Measurements from ENCODE around the gene FNIP2.

Gene FNIP2

DNA sequence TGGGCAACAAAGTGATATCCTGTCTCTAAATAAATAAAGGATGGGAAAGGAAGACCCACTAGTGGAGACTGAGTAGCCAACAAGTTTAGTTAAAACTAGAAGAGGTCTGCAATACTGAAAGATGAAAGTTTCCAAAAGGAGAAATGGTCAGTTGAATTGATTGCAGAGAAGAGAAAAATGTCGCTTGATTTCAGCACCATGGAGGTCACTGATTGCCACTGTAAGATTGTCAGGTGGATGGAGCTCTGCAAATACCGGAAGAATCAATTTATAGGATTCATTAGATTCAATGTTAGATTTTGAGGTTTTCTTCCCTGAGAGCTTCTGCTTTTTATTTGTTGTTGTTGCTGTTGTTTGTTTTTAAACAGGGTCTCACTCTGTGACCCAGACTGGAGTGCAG is 5.4 kb upstream of the FNIP2 start:
- H3K4me3 ChIP-seq (ENCODE audit: low read depth, low read length) = no peak overlapping the region
- TF ChIP-seq, protein P1, sequence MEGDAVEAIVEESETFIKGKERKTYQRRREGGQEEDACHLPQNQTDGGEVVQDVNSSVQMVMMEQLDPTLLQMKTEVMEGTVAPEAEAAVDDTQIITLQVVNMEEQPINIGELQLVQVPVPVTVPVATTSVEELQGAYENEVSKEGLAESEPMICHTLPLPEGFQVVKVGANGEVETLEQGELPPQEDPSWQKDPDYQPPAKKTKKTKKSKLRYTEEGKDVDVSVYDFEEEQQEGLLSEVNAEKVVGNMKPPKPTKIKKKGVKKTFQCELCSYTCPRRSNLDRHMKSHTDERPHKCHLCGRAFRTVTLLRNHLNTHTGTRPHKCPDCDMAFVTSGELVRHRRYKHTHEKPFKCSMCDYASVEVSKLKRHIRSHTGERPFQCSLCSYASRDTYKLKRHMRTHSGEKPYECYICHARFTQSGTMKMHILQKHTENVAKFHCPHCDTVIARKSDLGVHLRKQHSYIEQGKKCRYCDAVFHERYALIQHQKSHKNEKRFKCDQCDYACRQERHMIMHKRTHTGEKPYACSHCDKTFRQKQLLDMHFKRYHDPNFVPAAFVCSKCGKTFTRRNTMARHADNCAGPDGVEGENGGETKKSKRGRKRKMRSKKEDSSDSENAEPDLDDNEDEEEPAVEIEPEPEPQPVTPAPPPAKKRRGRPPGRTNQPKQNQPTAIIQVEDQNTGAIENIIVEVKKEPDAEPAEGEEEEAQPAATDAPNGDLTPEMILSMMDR (IDR thresholded peaks at IDR 0.05; ENCODE audit: low read depth, low read length) = no peak

DNA sequence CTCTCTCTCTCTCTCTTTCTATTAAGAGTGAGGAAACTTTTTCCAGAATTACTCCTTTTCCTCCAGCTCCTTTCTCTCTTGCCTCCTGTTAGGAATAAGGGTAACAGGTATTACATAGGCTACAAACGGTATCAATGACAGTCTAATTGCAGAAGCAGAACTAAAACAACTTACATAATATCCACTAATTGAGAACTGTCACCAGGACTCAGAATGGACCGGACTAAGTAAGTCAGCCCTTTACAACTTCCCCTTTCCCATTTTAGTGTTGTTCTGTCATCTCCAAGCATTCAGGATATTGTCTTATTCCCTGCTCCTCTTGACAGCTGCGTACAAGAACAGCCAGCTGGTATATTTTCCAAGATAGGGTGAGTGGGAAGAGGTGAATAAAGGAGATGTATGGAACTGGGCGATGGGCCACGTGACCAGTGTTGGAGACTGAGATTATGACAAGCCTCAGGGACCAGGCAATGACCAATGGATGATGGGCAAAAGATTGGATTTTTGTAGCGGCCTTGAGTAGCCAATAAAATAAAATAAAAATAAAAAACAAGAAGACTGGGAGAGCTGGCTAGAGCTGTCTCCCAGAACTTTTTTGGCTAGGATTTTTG is 2.3 kb upstream of the FNIP2 start:
- TF ChIP-seq, protein P1 (IDR thresholded peaks at IDR 0.05; ENCODE audit: low read depth, low read length) = no peak

DNA sequence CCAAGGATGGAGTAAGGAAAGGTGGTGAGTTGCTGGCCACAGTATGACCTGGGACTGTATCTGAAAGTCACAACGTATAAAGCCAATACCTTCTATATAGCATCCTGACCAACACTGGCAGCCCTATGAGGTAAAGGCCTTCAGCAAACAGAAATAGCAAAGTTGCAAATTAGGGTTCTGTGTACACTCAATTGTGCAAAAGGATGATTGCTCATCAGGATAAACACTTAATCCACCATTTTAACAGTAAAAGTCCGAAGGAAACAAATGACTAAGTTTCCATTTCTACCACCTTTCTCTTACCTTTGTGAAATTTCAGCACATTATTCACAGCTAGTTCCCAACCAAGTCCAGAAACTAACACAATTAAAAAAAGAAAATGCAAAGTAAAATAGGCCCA is 1.4 kb upstream of the FNIP2 start:
- TF ChIP-seq, protein P1 (IDR thresholded peaks at IDR 0.05; ENCODE audit: low read depth, low read length) = no peak
- H3K4me3 ChIP-seq (ENCODE audit: low read depth, low read length) = no peak overlapping the region

More for the DNA sequence above, 2.3 kb upstream of the FNIP2 start:
- H3K4me3 ChIP-seq (ENCODE audit: low read depth, low read length) = no peak overlapping the region

DNA sequence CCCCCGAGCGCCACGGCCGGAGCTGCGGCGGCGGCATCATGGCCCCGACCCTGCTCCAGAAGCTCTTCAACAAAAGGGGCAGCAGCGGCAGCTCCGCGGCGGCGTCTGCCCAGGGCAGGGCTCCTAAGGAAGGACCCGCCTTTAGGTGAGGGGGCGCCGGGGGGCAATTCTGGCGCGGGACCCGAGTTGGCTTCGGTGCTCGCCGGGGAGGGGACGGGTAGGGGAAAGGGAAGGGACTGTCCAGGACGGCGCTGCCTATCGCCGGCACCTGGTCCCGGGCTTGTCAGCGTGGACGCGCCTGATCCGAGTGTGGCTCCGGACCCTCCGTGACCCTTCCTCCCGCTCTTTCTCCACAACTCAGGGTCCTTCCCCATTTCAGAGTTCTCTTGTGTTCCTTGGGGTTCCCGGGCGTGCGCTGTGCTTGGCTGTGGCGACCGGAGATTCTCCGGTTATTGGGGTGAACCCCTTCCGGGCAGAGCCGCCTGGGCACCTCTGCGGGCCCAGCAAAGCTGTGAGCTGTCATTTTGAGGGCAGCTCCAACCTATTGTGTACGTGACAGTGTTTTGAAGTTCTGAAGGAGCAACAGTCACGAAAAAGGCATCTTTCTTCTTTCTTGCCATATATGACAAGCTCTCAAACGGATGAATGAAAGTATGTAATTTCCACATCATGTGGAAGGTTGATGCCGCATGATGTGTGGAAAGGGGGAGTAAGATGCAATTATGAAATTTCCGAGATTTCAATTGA is 522 bp downstream of the FNIP2 start:
- TF ChIP-seq, protein P1 (IDR thresholded peaks at IDR 0.05; ENCODE audit: low read depth, low read length) = no peak
- peak overlapping the region; percentile 64 for H3K4me3 ChIP-seq (ENCODE audit: low read depth, low read length)

DNA sequence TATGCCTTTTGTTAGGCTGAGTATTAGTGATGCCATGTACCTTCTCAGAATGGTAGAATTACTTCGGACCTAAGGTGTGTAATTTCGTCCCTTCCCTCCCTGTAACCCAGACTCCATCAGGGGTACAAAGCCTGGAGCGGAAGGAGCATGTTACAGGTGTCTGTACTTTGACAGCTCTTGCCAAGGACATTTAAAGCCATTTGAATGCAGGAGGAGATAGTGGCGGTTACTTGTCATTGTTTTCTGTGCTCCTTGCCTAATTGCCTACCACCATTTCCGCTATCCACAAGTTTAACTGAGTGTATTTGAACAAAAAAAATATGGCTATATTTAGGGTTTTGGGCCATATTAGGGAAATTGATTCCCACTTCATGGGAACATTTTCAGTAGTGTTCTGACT is 1.8 kb downstream of the FNIP2 start:
- H3K4me3 ChIP-seq (ENCODE audit: low read depth, low read length) = no peak overlapping the region
- TF ChIP-seq, protein P1 (IDR thresholded peaks at IDR 0.05; ENCODE audit: low read depth, low read length) = no peak

DNA sequence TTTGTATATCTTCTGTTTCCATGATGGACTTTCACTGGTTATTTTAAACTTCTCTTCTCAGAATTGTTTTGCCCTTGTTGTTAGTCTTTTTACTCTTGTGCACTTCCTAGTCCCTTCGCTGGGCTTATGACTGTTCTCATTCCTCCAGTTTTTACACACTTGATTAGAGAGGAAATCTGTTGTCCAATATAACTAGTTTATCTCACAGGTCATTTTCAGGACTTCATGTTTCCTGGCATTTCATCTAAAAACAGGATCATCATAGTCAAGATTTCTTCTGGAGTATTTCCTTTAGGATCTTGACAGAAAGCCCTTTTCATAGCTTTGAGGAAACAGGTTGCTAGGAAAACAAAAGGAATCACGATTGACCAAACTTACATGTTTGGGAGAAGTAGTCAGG is 3.0 kb downstream of the FNIP2 start:
- TF ChIP-seq, protein P1 (IDR thresholded peaks at IDR 0.05; ENCODE audit: low read depth, low read length) = no peak
- no peak overlapping the region for H3K4me3 ChIP-seq (ENCODE audit: low read depth, low read length)

DNA sequence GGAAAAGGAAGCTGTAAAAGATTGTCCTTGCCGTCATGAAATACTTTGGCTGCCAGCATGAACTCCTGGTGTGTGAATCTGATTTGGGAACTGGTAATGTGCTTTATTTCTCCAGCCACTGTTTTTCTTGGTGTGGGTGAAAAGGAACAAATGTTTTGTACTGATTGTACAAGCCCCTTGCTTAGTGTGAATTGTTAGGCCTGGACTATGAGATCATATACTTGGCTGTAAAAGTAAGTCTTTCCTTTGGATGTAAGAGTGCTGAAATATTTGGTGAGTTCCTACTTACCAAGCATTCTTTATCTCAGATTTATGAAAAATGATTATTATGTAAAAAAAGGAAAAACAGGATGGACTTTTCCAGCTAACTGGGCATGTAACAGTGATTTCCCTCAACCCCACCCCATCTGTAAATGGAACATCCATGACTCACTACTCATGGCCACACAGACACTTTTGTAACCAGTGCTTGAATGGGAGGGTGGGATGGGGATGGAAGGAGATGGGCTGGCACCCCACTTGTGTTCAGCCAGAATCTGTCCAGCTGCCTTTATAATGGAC is 6.3 kb downstream of the FNIP2 start:
- no peak overlapping the region for H3K4me3 ChIP-seq (ENCODE audit: low read depth, low read length)
- TF ChIP-seq, protein P1 (IDR thresholded peaks at IDR 0.05; ENCODE audit: low read depth, low read length) = no peak
